SHP77 treated with DMSO at 0.1 percent for 48 hours (cell line): ENCODE results near the gene GOLGA8N.
"Not testable (repeated sequence)": the region's sequence is repeated elsewhere in the genome, so short reads cannot be mapped to it uniquely, and the experiment has no call there.

Experiments used
- DNase-seq: peaks from one replicate; lab custom pipeline; 2025; lab: John Stamatoyannopoulos, UW

GOLGA8N gene

GRCh38 chr15:32593151-32593550 is at the start of gene GOLGA8N:
TSS of gene GOLGA8N (plus strand) at chr15:32593456.
- DNase-seq = not testable (repeated sequence)

- not testable (repeated sequence) for DNase-seq
These were observed 49.8 kb upstream of the GOLGA8N start for GRCh38 chr15:32543456-32543855.

GRCh38 chr15:32545129-32545528 is 48.1 kb upstream of the GOLGA8N start:
- DNase-seq = not testable (repeated sequence)

GRCh38 chr15:32554587-32554986 is 38.7 kb upstream of the GOLGA8N start:
- not testable (repeated sequence) for DNase-seq

- DNase-seq = not testable (repeated sequence)
These were observed 31.1 kb upstream of the GOLGA8N start for GRCh38 chr15:32562198-32562597.

- DNase-seq = not testable (repeated sequence)
These were observed 24.3 kb upstream of the GOLGA8N start for GRCh38 chr15:32568988-32569387.

GRCh38 chr15:32578482-32578881 is 14.8 kb upstream of the GOLGA8N start:
- DNase-seq = not testable (repeated sequence)

GRCh38 chr15:32585844-32586243 is 7.4 kb upstream of the GOLGA8N start:
- not testable (repeated sequence) for DNase-seq

GRCh38 chr15:32609518-32609917 is 16.3 kb downstream of the GOLGA8N start:
- DNase-seq = not testable (repeated sequence)

- DNase-seq = not testable (repeated sequence)
These were observed 17.5 kb downstream of the GOLGA8N start for GRCh38 chr15:32610719-32611118.

GRCh38 chr15:32614712-32615050 is 21.4 kb downstream of the GOLGA8N start:
- DNase-seq = not testable (repeated sequence)

GRCh38 chr15:32615051-32615870 is 22.0 kb downstream of the GOLGA8N start, which contains the start of gene ARHGAP11A:
TSS of gene ARHGAP11A (plus strand) at chr15:32615504. CDS start at chr15:32616212, 708 bp downstream.
- DNase-seq = not testable (repeated sequence)

- DNase-seq = not testable (repeated sequence)
These were observed 22.7 kb downstream of the GOLGA8N start for GRCh38 chr15:32615871-32616426.

GRCh38 chr15:32636410-32636809 is 43.2 kb downstream of the GOLGA8N start:
- DNase-seq = no peak

- DNase-seq = no peak
These were observed 43.8 kb downstream of the GOLGA8N start for GRCh38 chr15:32636908-32637567.

GRCh38 chr15:32637704-32638103 is 44.4 kb downstream of the GOLGA8N start:
- no peak for DNase-seq

GRCh38 chr15:32641517-32642059 is 48.3 kb downstream of the GOLGA8N start, which contains the start of gene SCG5:
TSS of gene SCG5 (plus strand) at chr15:32641710. CDS start at chr15:32643593, 1,883 bp downstream.
- DNase-seq = peak; percentile 83

- no peak for DNase-seq
These were observed 49.6 kb downstream of the GOLGA8N start for GRCh38 chr15:32642667-32643435.

GRCh38 chr15:32643907-32644445 is 50.7 kb downstream of the GOLGA8N start:
- DNase-seq = no peak

- DNase-seq = no peak
These were observed 53.0 kb downstream of the GOLGA8N start for GRCh38 chr15:32646291-32646690.

GRCh38 chr15:32649342-32649741 is 56.1 kb downstream of the GOLGA8N start:
- DNase-seq = no peak
